ENCODE results near the gene NCOA7.

- TF ChIP-seq, protein P1, sequence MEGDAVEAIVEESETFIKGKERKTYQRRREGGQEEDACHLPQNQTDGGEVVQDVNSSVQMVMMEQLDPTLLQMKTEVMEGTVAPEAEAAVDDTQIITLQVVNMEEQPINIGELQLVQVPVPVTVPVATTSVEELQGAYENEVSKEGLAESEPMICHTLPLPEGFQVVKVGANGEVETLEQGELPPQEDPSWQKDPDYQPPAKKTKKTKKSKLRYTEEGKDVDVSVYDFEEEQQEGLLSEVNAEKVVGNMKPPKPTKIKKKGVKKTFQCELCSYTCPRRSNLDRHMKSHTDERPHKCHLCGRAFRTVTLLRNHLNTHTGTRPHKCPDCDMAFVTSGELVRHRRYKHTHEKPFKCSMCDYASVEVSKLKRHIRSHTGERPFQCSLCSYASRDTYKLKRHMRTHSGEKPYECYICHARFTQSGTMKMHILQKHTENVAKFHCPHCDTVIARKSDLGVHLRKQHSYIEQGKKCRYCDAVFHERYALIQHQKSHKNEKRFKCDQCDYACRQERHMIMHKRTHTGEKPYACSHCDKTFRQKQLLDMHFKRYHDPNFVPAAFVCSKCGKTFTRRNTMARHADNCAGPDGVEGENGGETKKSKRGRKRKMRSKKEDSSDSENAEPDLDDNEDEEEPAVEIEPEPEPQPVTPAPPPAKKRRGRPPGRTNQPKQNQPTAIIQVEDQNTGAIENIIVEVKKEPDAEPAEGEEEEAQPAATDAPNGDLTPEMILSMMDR (IDR thresholded peaks at IDR 0.05), result no peak
- TF ChIP-seq POLR2A (IDR thresholded peaks at IDR 0.05) (no peak), POLR2AphosphoS5 (IDR thresholded peaks at IDR 0.05) (no peak)
These were observed 18.9 kb downstream of the NCOA7 start for GRCh38 chr6:125809570-125810170.
